Lower leg skin (tissue), 4 donors: ENCODE measurements around the gene CD200. TPM values are rescaled to one million over a fixed set of nuclear protein-coding genes. Genes with fewer than 3 reads are reported as not detected.
A peak's percentile ranks its signal among the peaks of the same experiment; 100 is the strongest.
"Not testable (repeated sequence)": the region's sequence is repeated elsewhere in the genome, so short reads cannot be mapped to it uniquely, and the experiment has no call there.

ENCODE experiments used
- DNase-seq, 2 donors: peaks; one replicate each; pipeline ENCODE4 v3.0.0-alpha.2; 2019; ENCODE audit warnings: low spot score in 2 of 2
- H3K4me3 ChIP-seq: fragments of 200-600 bp; sonication (generic); 2 replicates; pipeline ENCODE4 v1.5.1; 2017; ENCODE audit warnings: mild to moderate bottlenecking, low read depth; ENCODE audit not compliant: poor library complexity, severe bottlenecking
- CTCF ChIP-seq, 3 donors: fragments of 450-650 bp; IDR thresholded peaks; one replicate each; pipeline ENCODE4 v1.5.1; 2016; ENCODE audit warnings: antibody characterized with exemption in 3 of 3, mild to moderate bottlenecking in 3 of 3, moderate library complexity in 2 of 3
- POLR2A ChIP-seq, 2 donors: fragments of 450-650 bp; IDR thresholded peaks; one replicate each; pipeline ENCODE4 v1.6.1; 2016 to 2017; ENCODE audit warnings: antibody characterized with exemption in 2 of 2, mild to moderate bottlenecking in 1 of 2, moderate library complexity in 1 of 2
- WGBS, 2 donors: methylation state at CpG; one replicate each; pipeline ENCODE4 v1.1.5; 2018; 5-methylcytosine and 5-hydroxymethylcytosine counted together
- intact Hi-C: fragments of 100-400 bp; cut with DNase I; formaldehyde crosslinking; loops from one replicate; pipeline ENCODE4 v1.15.0; 2023; ENCODE audit warnings: low total_unique reads
- total RNA-seq, 4 donors: library from RNA; depleted of rRNA; stranded (reverse); fragments of >200 nt; gene quantifications; one replicate each; pipeline ENCODE4 v1.1.0, GENCODE V29; 2016

CD200 gene
- total RNA-seq, 4 donors from 2014 or later: 2.7 to 8.2 (median 5.6) TPM

- DNase-seq: no peak
- no peak for TF ChIP-seq POLR2A (IDR thresholded peaks at IDR 0.05)
- TF ChIP-seq CTCF (IDR thresholded peaks at IDR 0.05): no peak
- WGBS, 2 donors: 58 to 59% methylated on average over 4 of the region's 4 CpGs
- H3K4me3 ChIP-seq: no peak overlapping the region
- intact Hi-C loops: no loop called here
These were observed 44.7 kb downstream of the CD200 start for GRCh38 chr3:112377568-112378071.

- DNase-seq, H3K4me3 ChIP-seq, intact Hi-C loops: not testable (repeated sequence)
- 71 to 78% methylated on average over 4 of the region's 4 CpGs for WGBS, 2 donors
These were observed 45.4 kb downstream of the CD200 start for GRCh38 chr3:112378347-112378746.

GRCh38 chr3:112379020-112379690, 46.2 kb downstream of the CD200 start:
- H3K4me3 ChIP-seq: no peak overlapping the region
- intact Hi-C loops: no loop called here
- TF ChIP-seq CTCF (IDR thresholded peaks at IDR 0.05) (no peak), POLR2A (IDR thresholded peaks at IDR 0.05) (no peak)
- WGBS, 2 donors: 45 to 60% methylated on average over 7 of the region's 7 CpGs
- peak in 1 of 2 donors; percentile 59 for DNase-seq

GRCh38 chr3:112381673-112382542, 49.0 kb downstream of the CD200 start:
- 80 to 89% methylated on average over 7 of the region's 7 CpGs for WGBS, 2 donors
- no peak overlapping the region for H3K4me3 ChIP-seq
- TF ChIP-seq POLR2A (IDR thresholded peaks at IDR 0.05) (no peak), CTCF (IDR thresholded peaks at IDR 0.05) (no peak)
- no peak for DNase-seq
- intact Hi-C loops: no loop called here

GRCh38 chr3:112382543-112383160, 49.7 kb downstream of the CD200 start:
- intact Hi-C loops: no loop called here
- H3K4me3 ChIP-seq: no peak overlapping the region
- no peak for TF ChIP-seq CTCF (IDR thresholded peaks at IDR 0.05)
- no peak for TF ChIP-seq POLR2A (IDR thresholded peaks at IDR 0.05)
- DNase-seq: no peak
- 79 to 80% methylated on average over 7 of the region's 7 CpGs for WGBS, 2 donors

GRCh38 chr3:112384769-112385168, 51.8 kb downstream of the CD200 start:
- intact Hi-C loops: no loop called here
- no peak for DNase-seq
- no peak overlapping the region for H3K4me3 ChIP-seq
- TF ChIP-seq CTCF (IDR thresholded peaks at IDR 0.05) (no peak), POLR2A (IDR thresholded peaks at IDR 0.05) (no peak)
